Psoas muscle (tissue), 8 donors: Measurements from ENCODE around the gene FBXO2. TPM values are rescaled to one million over a fixed set of nuclear protein-coding genes. Genes with fewer than 3 reads are reported as not detected.

ENCODE experiments used
- ATAC-seq, 4 donors: fragments of 200-7000 bp; cut with Tn5 transposase; one replicate each; pipeline ENCODE4 v1.9.1; 2020; ENCODE audit warnings: moderate library complexity in 3 of 4, mild to moderate bottlenecking in 2 of 4
- DNase-seq, 2 donors: peaks; one replicate each; pipeline ENCODE4 v3.0.0-alpha.2; 2020
- H3K27ac ChIP-seq: fragments of 200-600 bp; one replicate; pipeline ENCODE4 v1.8.0; 2022
- H3K27me3 ChIP-seq, 3 donors: fragments of 200-600 bp in 1 of 3; one replicate each; pipeline versions ENCODE4 v1.6.1 to v1.8.0; 2013 to 2022; ENCODE audit warnings: low read length in 2 of 3, mild to moderate bottlenecking in 2 of 3, moderate library complexity in 1 of 3; ENCODE audit not compliant: insufficient read depth in 3 of 3
- H3K36me3 ChIP-seq, 2 donors: fragments of 200-600 bp in 1 of 2; one replicate each; pipeline versions ENCODE4 v1.6.1 to v1.8.0; 2013 to 2022; ENCODE audit warnings: low read depth in 1 of 2, mild to moderate bottlenecking in 1 of 2, moderate library complexity in 1 of 2; ENCODE audit not compliant: insufficient read depth in 1 of 2
- H3K4me1 ChIP-seq: fragments of 200-600 bp; one replicate; pipeline ENCODE4 v1.8.0; 2022
- H3K4me3 ChIP-seq: fragments of 200-600 bp; one replicate; pipeline ENCODE4 v1.8.0; 2022; ENCODE audit warnings: mild to moderate bottlenecking
- H3K9me3 ChIP-seq: fragments of 200-600 bp; one replicate; pipeline ENCODE4 v1.8.0; 2022
- CTCF ChIP-seq: fragments of 200-600 bp; IDR thresholded peaks from one replicate; pipeline ENCODE4 v1.8.0; 2022; ENCODE audit warnings: antibody characterized with exemption
- WGBS, 3 donors: extraction: QIAGEN DNeasy Blood & Tissue Kit; methylation state at CpG; one replicate each; pipeline versions ENCODE4 v1.1.6 to v1.1.7; 2013; 5-methylcytosine and 5-hydroxymethylcytosine counted together
- intact Hi-C, 2 donors: fragments of 100-400 bp; cut with DNase I; formaldehyde crosslinking; loops; one replicate each; pipeline versions ENCODE4 v1.11.0 to v1.14.2; 2022
- polyA plus RNA-seq, 3 donors: library from polyadenylated mRNA; stranded (reverse); fragments of 200-250 nt; gene quantifications; one replicate each; pipeline ENCODE4 v1.2.3, GENCODE V29; 2013
- total RNA-seq, 4 donors: library from RNA; stranded (reverse); fragmentation: NEBNext Ultra II Directional in 2 of 4; extraction: Animal tissue kit (Norgen Biotek cat#: 25700) in 2 of 4; gene quantifications; one replicate each; pipeline versions ENCODE4 v1.2.1 to v1.2.4, GENCODE V29; 2021 to 2023
- donor health status: healthy with polysubstance abuse.
- donor health status: DM: no; HTN: no; CAD: no; lungs with moderate emphysema.
- donor health status: Bipolar disorder and iron deficiency.
- donor health status: healthy.
- donor health status: DM: yes; HTN: yes; CAD: no.
- donor health status: DM: no; HTN: no; CAD: no.
- donor health status: DM: no; HTN: no; CAD: no.
- donor health status: DM: yes; HTN: yes; CAD: no.

The FBXO2 gene
- total and polyA plus RNA-seq, 7 donors: 0.35 to 20.9 (median 1.2) TPM

GRCh38 chr1:11680270-11681070 is 26.2 kb upstream of the FBXO2 start:
- Histone ChIP-seq H3K4me1 (peaks cover 7% of the 10 kb centered on the region), H3K4me3 (peak overlapping the region; percentile 85), H3K36me3 (peaks cover 0 to 17% of the 10 kb centered on the region in 2 donors), H3K27ac (peak overlapping the region; percentile 85), H3K9me3 (no peaks in the 10 kb centered on the region), H3K27me3 (no peaks in the 10 kb centered on the region)
- peak; percentile 13 to 48 (median 33) for ATAC-seq
- WGBS, 3 donors: 8 to 15% (median 9%) methylated on average over 49 to 65 of the region's 65 CpGs
- no peak for TF ChIP-seq CTCF
- peak in 1 of 2 donors; percentile 64 for DNase-seq
- intact Hi-C loops: no loop called here

DNA sequence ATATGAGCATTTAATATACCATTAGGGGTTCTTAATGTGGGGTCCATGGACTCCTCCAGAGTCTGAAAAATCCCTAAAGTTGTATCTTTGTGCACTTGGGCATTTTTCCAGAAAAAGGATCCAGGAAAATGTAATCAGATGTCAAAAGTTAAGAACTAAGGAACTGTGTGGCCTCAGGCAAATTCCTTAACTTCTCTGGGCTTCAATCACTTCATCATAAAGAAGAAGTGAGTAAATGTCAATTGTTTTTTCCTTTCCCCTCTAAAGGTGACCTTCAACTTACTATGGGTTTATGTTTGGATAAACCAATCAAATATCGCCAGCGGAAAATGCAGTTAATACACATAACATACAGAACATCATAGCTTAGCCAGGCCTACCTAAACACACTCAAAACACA is 24.2 kb upstream of the FBXO2 start:
- Histone ChIP-seq H3K9me3 (no peaks in the 10 kb centered on the region), H3K4me3 (no peak overlapping the region), H3K27me3 (no peaks in the 10 kb centered on the region), H3K27ac (no peak overlapping the region), H3K4me1 (peaks cover 7% of the 10 kb centered on the region), H3K36me3 (peaks cover 0 to 38% of the 10 kb centered on the region in 2 donors)
- no peak for TF ChIP-seq CTCF
- intact Hi-C loops: loop anchor here in 1 of 2 donors (5.0 kb wide), 1 partner anchor 39 kb away; no protein-coding TSS in a partner anchor
- DNase-seq (no peak), ATAC-seq (no peak)
- 98 to 100% (median 99%) methylated on average over 2 of the region's 2 CpGs for WGBS, 3 donors

DNA sequence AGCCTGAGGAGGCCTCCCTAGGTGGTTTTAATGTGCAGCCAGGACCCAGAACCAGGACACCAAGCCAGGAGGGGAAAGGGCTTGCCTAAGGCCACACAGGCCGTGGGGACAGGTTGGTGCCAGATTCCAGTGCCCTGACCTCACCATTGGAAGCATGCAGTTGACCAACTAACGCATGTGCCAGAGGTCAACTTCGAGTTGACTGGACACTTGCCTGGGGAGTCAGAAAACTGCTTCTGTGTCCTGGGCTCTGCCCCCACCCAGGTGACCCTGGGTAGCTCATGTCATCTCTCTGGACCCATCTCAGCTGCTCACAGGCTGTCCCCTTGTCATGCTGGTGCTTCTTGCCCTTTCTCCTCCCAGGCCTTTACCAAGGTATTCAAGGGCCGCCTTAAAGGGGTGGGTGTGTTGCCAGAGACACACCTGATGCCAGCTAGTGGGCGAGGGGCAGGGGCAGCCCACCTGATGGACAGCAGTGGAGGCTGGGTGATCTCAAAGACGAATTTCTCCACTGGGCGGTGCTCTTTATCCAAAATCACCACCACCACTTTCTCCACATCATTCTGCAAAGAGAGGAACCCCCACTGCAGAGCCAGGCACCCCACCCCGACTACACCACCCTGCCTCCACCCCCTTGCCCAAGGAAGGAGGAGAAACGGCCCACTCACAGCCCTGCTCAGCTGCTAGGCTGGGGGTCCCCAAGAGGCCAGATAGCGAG is 22.3 kb upstream of the FBXO2 start:
- no peak overlapping the region for H3K27ac ChIP-seq
- H3K4me3 ChIP-seq: no peak overlapping the region
- WGBS, 3 donors: 72 to 80% (median 72%) methylated on average over 10 of the region's 10 CpGs
- H3K36me3 ChIP-seq: peaks cover 0 to 57% of the 10 kb centered on the region in 2 donors
- intact Hi-C loops: loop anchor here in 1 of 2 donors (5.0 kb wide), 1 partner anchor 41 kb away; no protein-coding TSS in a partner anchor
- no peak for DNase-seq
- no peaks in the 10 kb centered on the region for H3K9me3 ChIP-seq
- no peaks in the 10 kb centered on the region for H3K27me3 ChIP-seq
- H3K4me1 ChIP-seq: peaks cover 7% of the 10 kb centered on the region
- no peak for ATAC-seq
- no peak for TF ChIP-seq CTCF

DNA sequence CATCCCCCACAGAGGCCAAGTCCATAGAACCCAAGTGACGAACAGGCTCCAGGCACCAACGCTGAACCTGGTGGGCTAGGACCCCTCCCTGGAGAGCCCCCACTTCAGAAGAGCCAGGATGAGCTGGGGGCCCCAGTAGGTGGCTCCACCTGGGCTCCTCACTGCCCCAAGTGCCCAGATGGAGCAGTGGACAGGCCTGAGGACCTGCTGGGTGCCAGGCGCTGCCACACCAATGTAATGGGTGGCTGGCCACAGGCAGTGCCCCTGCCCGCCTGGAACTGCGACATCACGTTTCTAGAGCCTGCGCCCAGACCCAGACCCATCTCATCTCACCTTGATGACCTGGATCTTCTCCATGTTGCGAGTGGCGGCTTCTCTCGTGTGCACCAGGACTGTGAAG is 21.1 kb upstream of the FBXO2 start:
- 96 to 97% (median 97%) methylated on average over 10 of the region's 10 CpGs for WGBS, 3 donors
- intact Hi-C loops: loop anchor here in 1 of 2 donors (5.0 kb wide), 1 partner anchor 42 kb away; no protein-coding TSS in a partner anchor

More for the DNA sequence above, 21.1 kb upstream of the FBXO2 start:
- DNase-seq (no peak), ATAC-seq (no peak)
- Histone ChIP-seq H3K9me3 (no peaks in the 10 kb centered on the region), H3K27ac (no peak overlapping the region), H3K27me3 (no peaks in the 10 kb centered on the region), H3K4me1 (peaks cover 7% of the 10 kb centered on the region), H3K4me3 (no peak overlapping the region), H3K36me3 (peaks cover 0 to 62% of the 10 kb centered on the region in 2 donors)
- TF ChIP-seq CTCF: no peak
